ENCODE measurements around the gene POLE4.

POLE4 gene

GRCh38 chr2:74958274-74959105, at the start of gene POLE4:
TSS of gene POLE4 (plus strand) at chr2:74958643. CDS start at chr2:74958680, 37 bp downstream.
- Histone ChIP-seq H3K9me3 (ENCODE audit: control insufficient read depth, insufficient read depth, low read length) (peaks cover 3% of the 10 kb centered on the region; the same call in 1 of the 2 replicates), H3K27me3 (ENCODE audit: control insufficient read depth, insufficient read depth, low read length) (peaks cover 11% of the 10 kb centered on the region), H3K27ac (ENCODE audit: low read depth, low read length) (peak within 1 kb of the TSS; percentile 91), H3K9ac (ENCODE audit: low read depth, low read length) (peak within 1 kb of the TSS; percentile 98), H3K36me3 (ENCODE audit: control insufficient read depth, insufficient read depth, low read length) (0 out of 2 replicates have a peak, but pooled peaks cover 11% of the 10 kb centered on the region), H3K4me1 (ENCODE audit: control insufficient read depth, insufficient read depth, low read length) (no peaks in the 10 kb centered on the region), H3K4me3 (ENCODE audit: low read depth, low read length) (peak within 1 kb of the TSS; percentile 87)

GRCh38 chr2:74908748-74909444, 49.5 kb upstream of the POLE4 start:
- Histone ChIP-seq H3K4me1 (ENCODE audit: control insufficient read depth, insufficient read depth, low read length) (no peaks in the 10 kb centered on the region; the same call in 1 of the 2 replicates), H3K4me3 (ENCODE audit: low read depth, low read length) (no peak overlapping the region; the same call in 1 of the 2 replicates), H3K9ac (ENCODE audit: low read depth, low read length) (no peak overlapping the region), H3K27ac (ENCODE audit: low read depth, low read length) (no peak overlapping the region), H3K36me3 (ENCODE audit: control insufficient read depth, insufficient read depth, low read length) (no peaks in the 10 kb centered on the region), H3K27me3 (ENCODE audit: control insufficient read depth, insufficient read depth, low read length) (no peaks in the 10 kb centered on the region), H3K9me3 (ENCODE audit: control insufficient read depth, insufficient read depth, low read length) (no peaks in the 10 kb centered on the region)

- H3K9ac ChIP-seq (ENCODE audit: low read depth, low read length): no peak overlapping the region
- H3K27ac ChIP-seq (ENCODE audit: low read depth, low read length): no peak overlapping the region
- no peaks in the 10 kb centered on the region for H3K9me3 ChIP-seq (ENCODE audit: control insufficient read depth, insufficient read depth, low read length)
- no peaks in the 10 kb centered on the region; the same call in 1 of the 2 replicates for H3K4me1 ChIP-seq (ENCODE audit: control insufficient read depth, insufficient read depth, low read length)
- no peaks in the 10 kb centered on the region for H3K27me3 ChIP-seq (ENCODE audit: control insufficient read depth, insufficient read depth, low read length)
- H3K36me3 ChIP-seq (ENCODE audit: control insufficient read depth, insufficient read depth, low read length): no peaks in the 10 kb centered on the region
- H3K4me3 ChIP-seq (ENCODE audit: low read depth, low read length): no peak overlapping the region
Observed at GRCh38 chr2:74910245-74910644, 48.2 kb upstream of the POLE4 start.

GRCh38 chr2:74911061-74911460, 47.4 kb upstream of the POLE4 start:
- no peaks in the 10 kb centered on the region; the same call in 1 of the 2 replicates for H3K4me1 ChIP-seq (ENCODE audit: control insufficient read depth, insufficient read depth, low read length)
- H3K36me3 ChIP-seq (ENCODE audit: control insufficient read depth, insufficient read depth, low read length): no peaks in the 10 kb centered on the region
- H3K9me3 ChIP-seq (ENCODE audit: control insufficient read depth, insufficient read depth, low read length): no peaks in the 10 kb centered on the region
- no peak overlapping the region for H3K4me3 ChIP-seq (ENCODE audit: low read depth, low read length)
- H3K27me3 ChIP-seq (ENCODE audit: control insufficient read depth, insufficient read depth, low read length): no peaks in the 10 kb centered on the region
- H3K9ac ChIP-seq (ENCODE audit: low read depth, low read length): no peak overlapping the region
- H3K27ac ChIP-seq (ENCODE audit: low read depth, low read length): no peak overlapping the region

- Histone ChIP-seq H3K9ac (ENCODE audit: low read depth, low read length) (no peak overlapping the region), H3K27ac (ENCODE audit: low read depth, low read length) (no peak overlapping the region), H3K4me3 (ENCODE audit: low read depth, low read length) (no peak overlapping the region), H3K4me1 (ENCODE audit: control insufficient read depth, insufficient read depth, low read length) (no peaks in the 10 kb centered on the region), H3K36me3 (ENCODE audit: control insufficient read depth, insufficient read depth, low read length) (no peaks in the 10 kb centered on the region), H3K27me3 (ENCODE audit: control insufficient read depth, insufficient read depth, low read length) (no peaks in the 10 kb centered on the region), H3K9me3 (ENCODE audit: control insufficient read depth, insufficient read depth, low read length) (no peaks in the 10 kb centered on the region)
Observed at GRCh38 chr2:74915743-74916142, 42.7 kb upstream of the POLE4 start.

- Histone ChIP-seq H3K4me3 (ENCODE audit: low read depth, low read length) (no peak overlapping the region), H3K9me3 (ENCODE audit: control insufficient read depth, insufficient read depth, low read length) (no peaks in the 10 kb centered on the region), H3K27me3 (ENCODE audit: control insufficient read depth, insufficient read depth, low read length) (no peaks in the 10 kb centered on the region), H3K36me3 (ENCODE audit: control insufficient read depth, insufficient read depth, low read length) (no peaks in the 10 kb centered on the region), H3K4me1 (ENCODE audit: control insufficient read depth, insufficient read depth, low read length) (no peaks in the 10 kb centered on the region), H3K27ac (ENCODE audit: low read depth, low read length) (no peak overlapping the region), H3K9ac (ENCODE audit: low read depth, low read length) (no peak overlapping the region)
Observed at GRCh38 chr2:74916394-74916793, 42.0 kb upstream of the POLE4 start.

- no peaks in the 10 kb centered on the region for H3K36me3 ChIP-seq (ENCODE audit: control insufficient read depth, insufficient read depth, low read length)
- no peaks in the 10 kb centered on the region for H3K4me1 ChIP-seq (ENCODE audit: control insufficient read depth, insufficient read depth, low read length)
- no peak overlapping the region for H3K4me3 ChIP-seq (ENCODE audit: low read depth, low read length)
- no peaks in the 10 kb centered on the region for H3K9me3 ChIP-seq (ENCODE audit: control insufficient read depth, insufficient read depth, low read length)
- no peak overlapping the region for H3K9ac ChIP-seq (ENCODE audit: low read depth, low read length)
- no peak overlapping the region for H3K27ac ChIP-seq (ENCODE audit: low read depth, low read length)
- H3K27me3 ChIP-seq (ENCODE audit: control insufficient read depth, insufficient read depth, low read length): no peaks in the 10 kb centered on the region
Observed at GRCh38 chr2:74917702-74918619, 40.5 kb upstream of the POLE4 start.

GRCh38 chr2:74919827-74920226, 38.6 kb upstream of the POLE4 start:
- H3K4me1 ChIP-seq (ENCODE audit: control insufficient read depth, insufficient read depth, low read length): no peaks in the 10 kb centered on the region
- peak overlapping the region; percentile 52 for H3K4me3 ChIP-seq (ENCODE audit: low read depth, low read length)
- H3K36me3 ChIP-seq (ENCODE audit: control insufficient read depth, insufficient read depth, low read length): no peaks in the 10 kb centered on the region
- no peaks in the 10 kb centered on the region for H3K9me3 ChIP-seq (ENCODE audit: control insufficient read depth, insufficient read depth, low read length)
- H3K9ac ChIP-seq (ENCODE audit: low read depth, low read length): no peak overlapping the region
- no peak overlapping the region for H3K27ac ChIP-seq (ENCODE audit: low read depth, low read length)
- no peaks in the 10 kb centered on the region for H3K27me3 ChIP-seq (ENCODE audit: control insufficient read depth, insufficient read depth, low read length)

GRCh38 chr2:74921236-74921736, 37.2 kb upstream of the POLE4 start:
- no peak overlapping the region for H3K4me3 ChIP-seq (ENCODE audit: low read depth, low read length)
- no peaks in the 10 kb centered on the region for H3K36me3 ChIP-seq (ENCODE audit: control insufficient read depth, insufficient read depth, low read length)
- H3K4me1 ChIP-seq (ENCODE audit: control insufficient read depth, insufficient read depth, low read length): no peaks in the 10 kb centered on the region
- no peak overlapping the region for H3K9ac ChIP-seq (ENCODE audit: low read depth, low read length)
- no peaks in the 10 kb centered on the region for H3K27me3 ChIP-seq (ENCODE audit: control insufficient read depth, insufficient read depth, low read length)
- H3K27ac ChIP-seq (ENCODE audit: low read depth, low read length): no peak overlapping the region
- H3K9me3 ChIP-seq (ENCODE audit: control insufficient read depth, insufficient read depth, low read length): no peaks in the 10 kb centered on the region

- Histone ChIP-seq H3K36me3 (ENCODE audit: control insufficient read depth, insufficient read depth, low read length) (no peaks in the 10 kb centered on the region), H3K27me3 (ENCODE audit: control insufficient read depth, insufficient read depth, low read length) (no peaks in the 10 kb centered on the region), H3K9ac (ENCODE audit: low read depth, low read length) (no peak overlapping the region), H3K9me3 (ENCODE audit: control insufficient read depth, insufficient read depth, low read length) (no peaks in the 10 kb centered on the region), H3K4me3 (ENCODE audit: low read depth, low read length) (no peak overlapping the region), H3K4me1 (ENCODE audit: control insufficient read depth, insufficient read depth, low read length) (no peaks in the 10 kb centered on the region), H3K27ac (ENCODE audit: low read depth, low read length) (no peak overlapping the region)
Observed at GRCh38 chr2:74922592-74923227, 35.7 kb upstream of the POLE4 start.

Measured in HUES48 (cell line).